ENCODE results near the gene CDKN2B.

CDKN2B gene

DNA sequence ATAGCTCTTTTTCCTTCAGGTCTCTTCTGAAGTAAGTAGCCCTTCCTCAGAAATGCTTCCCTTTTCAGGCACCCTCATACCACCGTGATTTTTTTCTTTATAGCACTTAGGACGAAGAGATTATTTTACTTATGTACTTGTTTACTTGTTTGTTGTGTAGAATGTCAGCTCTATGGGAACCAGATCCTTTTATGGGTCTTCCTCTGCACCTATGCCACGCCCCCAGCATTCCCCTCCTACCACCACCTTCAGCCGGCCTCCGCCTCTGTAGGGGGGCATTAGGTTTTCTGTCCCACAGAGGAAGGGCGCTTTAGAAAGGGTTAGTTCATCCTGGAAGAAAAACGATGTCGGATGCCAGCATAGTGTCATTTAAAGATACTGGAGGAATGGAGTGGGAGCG lies 12.7 kb downstream of the CDKN2B start:
- TF ChIP-seq CTCF (conservative IDR thresholded peaks at IDR 0.05; ENCODE audit: control insufficient read depth, insufficient read depth, low read depth, low read length) = no peak
- no peak overlapping the region for H3K4me3 ChIP-seq (ENCODE audit: control insufficient read depth, low read depth, low read length)
- no peak for DNase-seq (ENCODE audit: low read depth)

GRCh38 chr9:21995666-21996398 lies 13.3 kb downstream of the CDKN2B start:
- peak; percentile 13 for TF ChIP-seq CTCF (conservative IDR thresholded peaks at IDR 0.05; ENCODE audit: control insufficient read depth, insufficient read depth, low read depth, low read length)
- peak overlapping the region; percentile 98 for H3K4me3 ChIP-seq (ENCODE audit: control insufficient read depth, low read depth, low read length)
- DNase-seq (ENCODE audit: low read depth) = peak; percentile 52

DNA sequence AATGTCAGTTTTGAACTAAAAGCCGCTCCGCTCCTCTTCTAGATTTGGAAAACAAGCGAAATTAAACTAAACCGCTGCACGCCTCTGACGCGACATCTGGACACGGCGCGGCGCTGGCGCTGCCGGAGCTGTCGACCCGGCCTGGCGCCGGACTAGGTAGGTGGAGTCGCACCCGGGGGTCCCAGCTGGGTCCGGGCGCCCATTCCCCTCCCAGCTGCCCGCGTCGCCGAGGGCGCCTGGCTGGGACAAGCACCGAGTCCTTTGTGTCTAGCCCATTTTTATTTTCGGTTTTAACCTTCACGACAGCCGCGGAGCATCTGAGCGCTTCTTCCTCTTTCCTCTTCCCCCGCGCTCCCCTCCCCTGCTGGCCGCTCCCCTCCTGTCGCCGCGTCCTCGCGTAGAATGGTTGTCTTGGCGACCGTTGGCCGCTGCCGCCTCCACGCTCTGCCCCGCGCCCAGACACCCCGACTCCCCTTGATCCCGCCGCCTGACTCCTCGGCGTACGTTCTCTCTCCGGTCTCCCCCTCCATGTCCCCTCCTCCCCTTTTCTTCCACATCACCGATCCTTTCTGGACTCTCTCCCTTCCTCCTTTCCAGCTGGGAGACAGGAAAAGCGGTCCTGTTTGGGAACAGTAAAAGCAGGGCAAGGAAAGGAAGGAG lies 14.0 kb downstream of the CDKN2B start:
- no peak for TF ChIP-seq CTCF (conservative IDR thresholded peaks at IDR 0.05; ENCODE audit: control insufficient read depth, insufficient read depth, low read depth, low read length)
- H3K4me3 ChIP-seq (ENCODE audit: control insufficient read depth, low read depth, low read length) = peak overlapping the region; percentile 98
- peak; percentile 68 for DNase-seq (ENCODE audit: low read depth)

- DNase-seq (ENCODE audit: low read depth) = peak; percentile 72
- no peak for TF ChIP-seq CTCF (conservative IDR thresholded peaks at IDR 0.05; ENCODE audit: control insufficient read depth, insufficient read depth, low read depth, low read length)
- peak within 1 kb of the TSS; percentile 98 for H3K4me3 ChIP-seq (ENCODE audit: control insufficient read depth, low read depth, low read length)
Measured at GRCh38 chr9:21994556-21995005, 14.5 kb downstream of the CDKN2B start, which contains the start of gene CDKN2B-AS1. Gene CDKN2B-AS1 (plus strand): TSS chr9:21994791.

DNA sequence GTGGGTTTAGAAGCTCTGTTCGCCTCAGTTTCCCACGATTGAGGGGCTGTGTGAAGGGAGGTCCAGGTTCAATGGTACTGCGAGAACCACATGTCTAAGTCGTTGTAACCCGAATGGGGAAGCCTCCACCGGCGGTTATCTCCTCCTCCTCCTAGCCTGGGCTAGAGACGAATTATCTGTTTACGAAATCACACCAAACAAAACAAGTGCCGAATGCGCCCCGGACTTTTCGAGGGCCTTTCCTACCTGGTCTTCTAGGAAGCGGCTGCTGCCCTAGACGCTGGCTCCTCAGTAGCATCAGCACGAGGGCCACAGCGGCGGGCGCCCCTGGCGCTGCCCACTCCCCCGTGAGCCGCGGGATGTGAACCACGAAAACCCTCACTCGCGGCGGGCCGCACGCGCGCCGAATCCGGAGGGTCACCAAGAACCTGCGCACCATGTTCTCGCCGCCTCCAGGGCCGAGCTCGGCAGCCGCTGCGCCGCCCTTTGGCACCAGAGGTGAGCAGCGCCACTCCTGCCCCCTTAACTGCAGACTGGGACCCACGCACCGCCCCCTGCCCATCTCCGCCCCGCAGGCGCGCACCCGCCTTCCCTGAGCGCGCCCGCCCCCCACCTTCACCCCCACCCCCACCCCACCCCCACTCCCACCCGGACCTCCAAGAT lies 15.1 kb downstream of the CDKN2B start, which contains the start of gene CDKN2A:
CDKN2A (minus strand) TSS at position 500 of the 663 bp plus-strand sequence.
- DNase-seq (ENCODE audit: low read depth) = no peak
- TF ChIP-seq CTCF (conservative IDR thresholded peaks at IDR 0.05; ENCODE audit: control insufficient read depth, insufficient read depth, low read depth, low read length) = no peak
- H3K4me3 ChIP-seq (ENCODE audit: control insufficient read depth, low read depth, low read length) = peak within 1 kb of the TSS; percentile 98

- H3K4me3 ChIP-seq (ENCODE audit: control insufficient read depth, low read depth, low read length) = peak overlapping the region; percentile 98
- no peak for DNase-seq (ENCODE audit: low read depth)
- TF ChIP-seq CTCF (conservative IDR thresholded peaks at IDR 0.05; ENCODE audit: control insufficient read depth, insufficient read depth, low read depth, low read length) = no peak
Measured at GRCh38 chr9:21993007-21993406, 16.1 kb downstream of the CDKN2B start.
